Rectal smooth muscle tissue (tissue), 1 donor: ENCODE data around the gene DCLK1.

Experiments
- H3K27ac ChIP-seq: one replicate; pipeline ENCODE4 v1.7.0; 2013; ENCODE audit warnings: low read depth, low read length, inconsistent platforms
- H3K27me3 ChIP-seq: one replicate; pipeline ENCODE4 v1.7.0; 2013; ENCODE audit warnings: low read length; ENCODE audit not compliant: control insufficient read depth, insufficient read depth
- H3K36me3 ChIP-seq: one replicate; pipeline ENCODE4 v1.7.0; 2013; ENCODE audit warnings: low read length; ENCODE audit not compliant: control insufficient read depth, insufficient read depth
- H3K4me1 ChIP-seq: one replicate; pipeline ENCODE4 v1.7.0; 2013; ENCODE audit warnings: low read length; ENCODE audit not compliant: control insufficient read depth, insufficient read depth
- H3K4me3 ChIP-seq: one replicate; pipeline ENCODE4 v1.7.0; 2013; ENCODE audit warnings: low read length
- H3K9ac ChIP-seq: one replicate; pipeline ENCODE4 v1.7.0; 2013; ENCODE audit warnings: low read length

DCLK1 gene

GRCh38 chr13:35888981-35889380 lies 242.2 kb downstream of the DCLK1 start:
- Histone ChIP-seq H3K27me3 (no peaks in the 10 kb centered on the region), H3K27ac (no peak overlapping the region), H3K4me3 (no peak overlapping the region), H3K36me3 (no peaks in the 10 kb centered on the region), H3K4me1 (no peaks in the 10 kb centered on the region), H3K9ac (no peak overlapping the region)

DNA sequence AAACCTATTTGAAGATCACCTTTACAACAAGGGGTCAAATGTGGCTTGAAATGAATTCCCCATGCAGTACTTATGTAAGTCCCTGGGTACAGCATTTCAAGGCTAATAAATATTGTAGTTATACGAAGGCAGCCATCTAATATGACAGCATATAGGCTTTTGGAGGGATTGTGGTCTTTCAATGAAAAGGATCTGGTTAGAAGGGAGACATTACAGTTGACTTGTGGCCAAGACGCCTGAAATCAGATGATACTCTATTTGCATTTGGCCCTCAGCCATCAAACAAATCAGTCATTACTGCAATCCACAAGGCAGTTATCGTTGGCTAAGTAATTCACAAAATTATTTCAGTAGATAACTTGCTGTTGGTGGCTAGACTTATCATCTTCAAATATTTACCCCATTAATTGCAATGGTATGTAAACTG lies 242.7 kb downstream of the DCLK1 start:
- H3K27ac ChIP-seq = no peak overlapping the region
- no peaks in the 10 kb centered on the region for H3K27me3 ChIP-seq
- no peak overlapping the region for H3K9ac ChIP-seq
- H3K36me3 ChIP-seq = no peaks in the 10 kb centered on the region
- no peaks in the 10 kb centered on the region for H3K4me1 ChIP-seq
- no peak overlapping the region for H3K4me3 ChIP-seq

DNA sequence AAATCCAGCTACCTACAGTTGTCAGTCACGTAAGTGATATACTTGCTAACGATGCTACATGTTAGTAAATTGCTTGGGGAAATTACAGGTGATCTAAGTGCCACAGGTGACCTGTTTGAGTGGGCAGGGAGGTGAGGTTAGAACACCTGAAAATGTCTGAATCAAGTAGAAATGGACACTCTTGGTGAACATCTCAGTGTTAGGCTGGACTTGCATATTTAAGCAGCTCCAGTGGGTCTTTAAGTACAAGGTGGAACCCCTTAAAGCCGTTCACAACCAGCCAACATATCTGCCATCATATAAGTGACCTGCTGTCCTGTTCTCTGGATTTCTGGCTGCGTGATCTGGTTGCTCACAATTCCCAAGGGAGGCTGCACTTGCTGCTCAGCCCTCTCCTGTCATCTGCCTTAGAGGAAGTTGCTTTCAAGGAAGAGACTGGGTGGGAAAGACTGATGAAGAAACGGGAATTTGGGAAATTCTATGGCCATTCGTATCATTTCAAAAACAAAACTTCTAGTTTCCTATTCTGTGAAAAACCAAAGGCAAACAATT lies 244.0 kb downstream of the DCLK1 start:
- Histone ChIP-seq H3K9ac (no peak overlapping the region), H3K27ac (no peak overlapping the region), H3K27me3 (no peaks in the 10 kb centered on the region), H3K4me1 (no peaks in the 10 kb centered on the region), H3K36me3 (no peaks in the 10 kb centered on the region), H3K4me3 (no peak overlapping the region)

DNA sequence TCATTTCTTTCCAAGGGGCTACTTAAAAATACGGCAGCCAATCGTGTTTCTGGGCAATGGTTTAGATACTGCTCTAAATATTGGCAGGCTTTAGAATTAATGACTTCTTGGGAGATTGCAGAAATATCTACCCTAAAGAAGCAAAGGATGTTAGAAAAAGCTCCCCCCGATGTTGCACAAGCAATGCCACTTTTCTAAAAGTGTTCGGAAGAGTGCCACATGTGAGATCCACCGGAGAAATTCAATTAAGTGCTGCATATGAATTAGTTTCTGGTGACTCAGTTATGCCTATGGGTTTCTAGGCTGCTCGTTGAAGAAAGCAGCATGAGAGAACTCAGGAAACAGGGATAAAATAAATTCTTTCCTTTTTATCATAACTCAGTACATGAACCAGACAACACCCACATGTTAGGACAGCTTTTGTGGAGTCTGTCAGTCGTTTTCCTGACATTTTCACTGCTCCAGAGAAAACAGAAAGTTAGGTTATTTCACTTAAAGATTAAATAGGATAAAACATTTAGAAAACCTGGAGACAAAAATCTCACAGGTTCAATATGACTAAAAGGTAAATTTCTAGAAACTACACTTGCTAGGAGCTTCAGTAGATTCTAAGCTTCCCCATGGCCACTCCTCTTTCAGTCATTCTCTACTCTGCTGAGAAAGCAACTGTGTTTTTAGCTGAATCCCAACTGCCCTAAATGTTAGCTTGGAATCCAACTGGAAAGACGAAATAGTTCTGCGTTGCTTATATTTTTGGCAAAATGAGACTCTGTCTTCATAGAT lies 244.7 kb downstream of the DCLK1 start:
- Histone ChIP-seq H3K27me3 (no peaks in the 10 kb centered on the region), H3K4me3 (no peak overlapping the region), H3K27ac (no peak overlapping the region), H3K4me1 (no peaks in the 10 kb centered on the region), H3K36me3 (no peaks in the 10 kb centered on the region), H3K9ac (no peak overlapping the region)

- H3K4me1 ChIP-seq = no peaks in the 10 kb centered on the region
- H3K27me3 ChIP-seq = no peaks in the 10 kb centered on the region
- H3K36me3 ChIP-seq = no peaks in the 10 kb centered on the region
- H3K4me3 ChIP-seq = no peak overlapping the region
- H3K27ac ChIP-seq = no peak overlapping the region
- no peak overlapping the region for H3K9ac ChIP-seq
These were observed 246.9 kb downstream of the DCLK1 start for GRCh38 chr13:35884211-35884760.

DNA sequence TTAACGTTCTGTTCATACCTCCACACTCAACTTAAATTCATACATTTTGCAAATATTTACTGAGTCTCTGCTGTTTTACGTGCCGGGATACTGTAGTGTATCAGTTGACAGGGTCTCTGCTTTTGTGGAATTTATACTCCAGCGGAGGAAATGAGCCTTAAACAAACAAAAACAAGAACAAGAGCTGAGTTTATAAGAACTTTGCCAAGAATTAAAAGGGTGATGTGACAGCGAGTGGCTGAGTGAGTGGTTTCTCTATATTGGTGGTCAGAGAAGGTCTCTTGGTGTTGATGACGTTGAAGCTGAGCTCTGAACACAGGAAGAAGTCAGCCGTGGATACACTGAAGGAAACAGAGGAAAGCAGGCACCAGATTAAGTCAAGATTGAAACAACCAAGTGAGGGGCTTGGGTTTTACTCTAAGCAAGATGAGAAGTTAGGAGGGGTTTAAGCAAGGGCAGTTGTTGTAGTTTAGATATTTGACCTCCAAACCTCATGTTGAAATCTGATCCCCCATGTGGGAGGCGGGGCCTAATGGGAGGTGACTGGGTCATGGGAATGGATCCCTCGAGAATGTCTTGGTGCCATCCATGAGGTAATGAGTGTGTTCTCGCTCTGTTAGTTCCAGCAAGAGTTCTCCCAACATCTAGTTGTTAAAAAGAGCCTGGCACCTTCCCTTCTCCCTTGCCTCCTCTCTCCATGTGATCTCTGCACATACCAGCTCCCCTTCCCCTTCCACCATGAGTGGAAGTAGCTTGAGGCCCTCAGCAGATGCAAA lies 248.3 kb downstream of the DCLK1 start:
- H3K9ac ChIP-seq = no peak overlapping the region
- no peaks in the 10 kb centered on the region for H3K4me1 ChIP-seq
- no peak overlapping the region for H3K27ac ChIP-seq
- H3K36me3 ChIP-seq = no peaks in the 10 kb centered on the region
- no peak overlapping the region for H3K4me3 ChIP-seq
- H3K27me3 ChIP-seq = no peaks in the 10 kb centered on the region

- no peaks in the 10 kb centered on the region for H3K4me1 ChIP-seq
- H3K4me3 ChIP-seq = no peak overlapping the region
- H3K27ac ChIP-seq = no peak overlapping the region
These were observed 249.8 kb downstream of the DCLK1 start for GRCh38 chr13:35881360-35881759.

GRCh38 chr13:35879111-35879510 lies 252.1 kb downstream of the DCLK1 start:
- H3K9ac ChIP-seq = no peak overlapping the region
- no peaks in the 10 kb centered on the region for H3K27me3 ChIP-seq
- no peaks in the 10 kb centered on the region for H3K36me3 ChIP-seq
- no peak overlapping the region for H3K27ac ChIP-seq
- no peak overlapping the region for H3K4me3 ChIP-seq
- H3K4me1 ChIP-seq = no peaks in the 10 kb centered on the region

More at GRCh38 chr13:35881360-35881759, 249.8 kb downstream of the DCLK1 start:
- H3K36me3 ChIP-seq = no peaks in the 10 kb centered on the region
- H3K9ac ChIP-seq = no peak overlapping the region
- H3K27me3 ChIP-seq = no peaks in the 10 kb centered on the region

DNA sequence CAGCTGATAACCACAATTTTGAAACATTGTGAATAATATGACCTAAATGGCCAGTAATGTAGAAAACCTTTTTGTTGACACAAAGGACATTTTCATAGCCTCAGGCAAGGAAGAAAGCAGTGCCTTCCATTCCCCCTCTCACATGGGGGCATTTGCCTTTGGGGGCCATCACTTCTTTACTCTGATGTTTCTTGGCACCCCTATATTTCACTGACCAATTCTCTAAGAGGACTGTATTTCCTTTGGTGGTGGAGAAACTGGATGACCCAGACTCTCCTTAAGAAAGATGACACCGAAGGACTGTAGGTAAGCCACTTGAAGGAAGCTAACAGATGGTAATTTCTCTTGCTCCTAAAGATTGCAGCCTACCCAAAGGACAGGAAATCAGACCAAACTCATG lies 254.6 kb downstream of the DCLK1 start:
- Histone ChIP-seq H3K27ac (no peak overlapping the region), H3K36me3 (no peaks in the 10 kb centered on the region), H3K4me3 (no peak overlapping the region), H3K4me1 (no peaks in the 10 kb centered on the region), H3K9ac (no peak overlapping the region), H3K27me3 (no peaks in the 10 kb centered on the region)

- H3K4me3 ChIP-seq = no peak overlapping the region
- no peaks in the 10 kb centered on the region for H3K27me3 ChIP-seq
- no peak overlapping the region for H3K9ac ChIP-seq
- H3K36me3 ChIP-seq = no peaks in the 10 kb centered on the region
- H3K27ac ChIP-seq = no peak overlapping the region
- H3K4me1 ChIP-seq = no peaks in the 10 kb centered on the region
These were observed 256.5 kb downstream of the DCLK1 start for GRCh38 chr13:35874704-35875103.

DNA sequence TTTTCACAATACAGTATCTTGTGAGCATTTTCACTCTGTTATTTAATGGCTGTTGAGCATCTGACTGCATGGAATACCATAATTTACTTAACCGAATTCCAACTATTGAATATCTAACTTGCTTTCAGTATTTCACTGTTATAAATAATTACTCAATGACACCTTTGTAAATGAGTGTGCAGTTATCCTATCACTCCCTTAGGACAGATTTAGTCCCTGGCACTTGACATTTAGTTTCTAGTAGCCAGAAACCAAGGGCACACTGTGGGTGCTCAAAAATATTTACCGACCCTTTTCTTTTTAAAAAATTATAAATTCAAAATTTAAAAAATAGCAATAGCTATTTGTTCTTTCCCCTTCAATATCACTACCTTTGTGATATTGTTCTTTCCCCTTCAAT lies 258.8 kb downstream of the DCLK1 start:
- Histone ChIP-seq H3K4me3 (no peak overlapping the region), H3K4me1 (no peaks in the 10 kb centered on the region), H3K36me3 (no peaks in the 10 kb centered on the region), H3K27me3 (no peaks in the 10 kb centered on the region), H3K9ac (no peak overlapping the region), H3K27ac (no peak overlapping the region)

- peaks cover 2% of the 10 kb centered on the region for H3K4me1 ChIP-seq
- no peaks in the 10 kb centered on the region for H3K36me3 ChIP-seq
- H3K4me3 ChIP-seq = no peak overlapping the region
- no peaks in the 10 kb centered on the region for H3K27me3 ChIP-seq
- no peak overlapping the region for H3K27ac ChIP-seq
- no peak overlapping the region for H3K9ac ChIP-seq
These were observed 259.6 kb downstream of the DCLK1 start for GRCh38 chr13:35871561-35871960.
